GM19035 (cell line): ENCODE results near the gene RIPOR3.

Experiments
- ATAC-seq: cut with Tn5 transposase; IDR thresholded peaks from one replicate; pipeline ENCODE4 v1.9.1; 2021; ENCODE audit not compliant: unreplicated experiment

Gene RIPOR3

GRCh38 chr20:50690650-50691572 lies at the start of gene RIPOR3:
Gene RIPOR3, minus strand, starts transcription at chr20:50691542. Its CDS starts 414 bp downstream, at chr20:50691128.
- ATAC-seq, result no peak

- no peak for ATAC-seq
Observed at GRCh38 chr20:50737352-50737751, 46.0 kb upstream of the RIPOR3 start.

GRCh38 chr20:50735813-50736212 lies 44.5 kb upstream of the RIPOR3 start:
- ATAC-seq, result no peak

DNA sequence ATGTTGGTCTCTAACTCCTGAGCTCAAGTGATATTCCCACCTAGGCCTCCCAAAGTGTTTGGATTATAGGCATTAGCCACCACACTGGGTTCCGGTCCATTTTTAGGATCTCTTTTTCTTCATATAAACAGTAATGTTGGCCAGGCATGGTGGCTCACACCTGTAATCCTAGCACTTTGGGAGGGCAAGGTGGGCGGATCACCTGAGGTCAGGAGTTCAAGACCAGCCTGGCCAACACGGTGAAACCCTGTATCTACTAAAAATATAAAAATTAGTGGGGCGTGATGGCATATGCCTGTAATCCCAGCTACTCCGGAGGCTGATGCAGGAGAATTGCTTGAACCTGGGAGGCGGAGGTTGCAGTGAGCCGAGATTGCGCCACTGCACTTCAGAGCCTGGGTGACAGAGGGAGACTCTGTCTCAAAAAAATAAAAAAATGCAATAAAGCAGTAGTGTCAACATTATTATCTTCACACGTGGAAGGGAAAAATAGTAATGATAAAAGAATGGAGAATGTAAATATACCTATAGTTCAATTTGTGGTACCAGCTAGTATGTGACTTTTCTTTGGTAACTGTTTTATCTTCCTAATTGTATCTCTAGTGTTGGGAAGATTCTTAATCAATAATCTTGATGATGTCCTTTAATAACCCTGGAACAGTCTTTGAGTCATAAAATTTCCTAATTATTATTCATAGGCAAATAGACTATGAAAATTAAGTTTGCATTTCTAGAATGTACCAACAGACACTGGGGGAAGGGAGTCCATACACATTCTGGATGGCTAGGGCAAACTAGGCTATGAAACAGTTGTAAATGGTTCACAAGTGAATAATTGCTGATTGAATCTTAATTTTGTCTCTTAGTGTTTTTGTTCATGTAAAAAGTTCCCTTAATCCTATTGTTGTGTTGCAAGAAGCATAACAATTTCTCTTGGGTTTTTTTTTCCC lies 43.7 kb upstream of the RIPOR3 start:
- no peak for ATAC-seq

DNA sequence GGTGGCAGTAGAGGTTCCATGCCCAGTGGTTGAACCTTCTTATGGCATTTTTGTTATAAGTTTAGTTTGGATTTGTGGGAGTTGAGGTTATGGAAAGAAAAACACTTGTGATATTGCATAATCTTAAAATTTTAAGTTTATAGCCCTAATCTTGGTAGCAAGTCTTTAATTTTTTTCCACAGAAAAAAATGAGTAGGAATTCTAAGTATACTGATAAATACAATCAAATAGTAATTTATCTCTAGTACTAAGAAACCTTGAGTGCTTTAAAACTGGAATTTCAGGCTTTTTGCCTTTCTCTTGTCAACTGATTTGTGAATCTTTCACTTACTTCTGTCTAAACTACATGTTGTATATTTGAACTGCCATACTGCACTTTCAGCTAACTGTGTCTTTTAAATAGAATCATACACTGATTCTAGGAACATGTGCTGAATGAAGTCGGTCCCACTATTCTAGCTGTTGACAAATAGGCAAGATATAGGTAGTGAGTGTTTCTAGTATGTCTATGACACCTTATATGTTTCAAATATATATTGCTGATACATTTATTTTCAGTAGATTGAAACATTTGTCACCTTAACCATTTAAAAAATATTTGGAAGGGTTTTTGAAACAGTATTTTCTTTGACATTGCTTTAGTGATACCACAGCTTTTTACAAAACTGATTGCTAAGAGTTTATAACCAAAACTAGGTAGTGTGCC lies 42.5 kb upstream of the RIPOR3 start:
- ATAC-seq, result no peak

DNA sequence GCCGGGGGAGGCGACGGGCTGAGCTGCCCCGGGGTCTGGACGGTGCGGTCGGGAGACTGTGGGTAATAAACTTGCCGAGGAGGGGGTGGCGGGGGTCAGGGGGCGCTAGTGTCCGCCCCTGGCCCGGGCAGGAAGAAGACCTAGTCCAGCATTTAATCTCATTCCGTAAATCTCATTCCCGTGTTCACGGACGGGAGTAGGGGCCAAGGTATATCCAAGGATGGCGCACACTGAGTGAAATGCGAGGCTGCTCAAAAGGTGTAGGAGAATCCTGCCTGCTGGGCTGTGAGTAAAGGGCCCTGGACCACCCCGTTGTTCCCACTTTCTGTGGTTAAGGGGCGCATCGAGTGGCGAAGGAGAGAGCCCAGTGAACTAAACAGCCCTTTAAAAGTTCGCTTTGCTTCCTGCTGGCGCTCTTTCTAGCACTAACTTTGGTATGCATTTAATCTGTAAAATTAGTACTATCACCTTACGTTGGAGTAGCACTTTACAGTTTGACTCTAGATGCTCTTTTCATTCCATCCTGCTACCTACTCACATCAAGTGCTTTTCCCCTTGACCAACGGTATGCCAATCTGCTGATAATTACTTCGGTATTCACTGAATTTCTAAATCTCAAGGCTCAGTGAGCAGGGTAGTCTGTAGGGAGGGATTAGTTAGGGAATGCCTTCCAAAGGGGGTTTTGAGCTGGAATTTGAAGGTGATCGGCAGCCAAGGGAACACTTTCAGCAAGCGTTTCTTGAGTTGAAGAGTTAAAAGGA lies 40.8 kb upstream of the RIPOR3 start:
- ATAC-seq, result no peak

DNA sequence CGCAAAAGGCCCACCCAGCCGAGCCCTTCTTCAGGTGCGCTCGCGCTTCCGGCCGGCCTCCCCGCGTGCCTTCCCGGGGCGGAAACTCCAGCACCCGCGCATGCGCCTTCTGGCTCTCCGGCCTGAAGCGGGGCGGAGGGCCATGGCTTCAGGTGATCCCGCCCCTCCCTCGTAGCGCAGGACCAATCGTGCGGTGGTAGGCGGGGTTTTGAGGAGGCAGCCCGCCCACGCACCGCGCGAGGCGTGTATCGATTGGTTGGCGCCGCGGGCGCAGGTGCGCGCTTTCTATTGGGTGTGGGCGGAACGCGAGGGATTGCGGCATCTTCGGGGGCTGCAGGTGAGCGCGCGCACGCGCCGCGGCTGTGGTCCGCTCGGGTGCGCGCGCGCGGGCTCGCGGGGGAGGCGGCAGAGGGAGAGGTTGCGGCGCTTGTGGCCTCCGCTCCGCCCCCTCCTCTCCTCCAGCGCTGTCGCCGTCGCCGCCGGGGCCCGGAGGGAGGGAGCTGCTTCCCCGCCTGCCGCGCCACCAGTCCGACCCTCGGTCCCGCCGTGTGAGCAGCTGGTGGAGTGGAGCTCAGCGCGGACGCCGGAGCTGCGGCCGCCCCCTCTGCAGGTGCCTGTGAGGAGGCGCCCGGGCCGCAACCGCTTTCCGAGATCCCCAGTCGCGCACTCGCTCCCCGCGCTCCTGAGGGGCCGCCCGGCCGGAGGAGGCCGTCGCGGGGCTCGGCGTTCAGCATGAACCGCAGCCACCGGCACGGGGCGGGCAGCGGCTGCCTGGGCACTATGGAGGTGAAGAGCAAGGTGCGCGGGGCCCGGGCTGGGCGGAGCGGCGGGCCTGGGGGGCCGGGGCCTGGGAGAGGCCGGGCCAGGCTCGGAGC lies 40.0 kb upstream of the RIPOR3 start, which contains the start of gene PARD6B:
Gene PARD6B, plus strand, starts transcription at position 526 of the 875 bp plus-strand sequence. Its CDS starts 207 bp downstream, at position 733.
- ATAC-seq, result peak; percentile 91

GRCh38 chr20:50730765-50731054 lies 39.4 kb upstream of the RIPOR3 start:
- no peak for ATAC-seq

DNA sequence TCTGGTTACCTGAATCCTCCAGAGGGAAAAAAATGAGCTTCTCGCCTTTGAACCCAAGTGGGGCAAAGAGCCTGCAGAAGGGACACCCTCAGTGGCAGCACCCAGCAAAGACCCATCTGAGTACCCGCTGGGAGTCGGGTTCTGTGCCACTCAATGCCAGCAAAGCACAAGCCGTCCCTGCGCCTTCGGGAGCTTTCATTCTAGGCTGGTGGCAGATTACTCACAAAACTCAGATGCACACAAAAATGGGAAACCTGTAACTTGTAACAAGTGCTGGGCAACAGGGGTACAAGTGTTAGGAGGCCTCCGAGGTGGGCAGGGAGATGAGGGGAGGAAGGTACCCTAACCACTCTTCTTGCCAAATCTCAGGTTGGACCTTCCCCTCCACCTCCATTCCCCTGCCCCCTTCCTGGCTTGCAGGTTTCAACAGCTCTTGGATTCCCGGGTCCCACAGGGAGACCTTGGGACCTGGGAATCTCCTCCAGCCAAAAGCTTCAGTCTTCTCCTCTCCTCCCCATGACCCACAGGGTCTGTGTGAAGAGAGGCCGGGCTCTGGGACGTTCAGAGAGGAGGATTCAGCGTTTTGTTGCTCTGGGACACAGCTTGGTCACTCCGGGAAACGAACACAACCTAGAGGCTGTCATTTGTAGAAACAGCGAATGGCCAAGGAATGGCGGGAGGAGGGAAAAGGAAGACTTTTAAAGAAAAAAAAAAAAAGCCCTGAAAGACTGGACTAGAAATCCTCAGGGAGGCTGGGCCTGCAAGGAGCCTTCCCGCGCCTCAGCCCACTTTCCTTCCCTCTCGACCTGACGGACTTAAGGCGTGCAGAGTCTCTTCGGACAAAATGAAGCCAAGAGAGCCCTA lies 38.8 kb upstream of the RIPOR3 start:
- no peak for ATAC-seq

DNA sequence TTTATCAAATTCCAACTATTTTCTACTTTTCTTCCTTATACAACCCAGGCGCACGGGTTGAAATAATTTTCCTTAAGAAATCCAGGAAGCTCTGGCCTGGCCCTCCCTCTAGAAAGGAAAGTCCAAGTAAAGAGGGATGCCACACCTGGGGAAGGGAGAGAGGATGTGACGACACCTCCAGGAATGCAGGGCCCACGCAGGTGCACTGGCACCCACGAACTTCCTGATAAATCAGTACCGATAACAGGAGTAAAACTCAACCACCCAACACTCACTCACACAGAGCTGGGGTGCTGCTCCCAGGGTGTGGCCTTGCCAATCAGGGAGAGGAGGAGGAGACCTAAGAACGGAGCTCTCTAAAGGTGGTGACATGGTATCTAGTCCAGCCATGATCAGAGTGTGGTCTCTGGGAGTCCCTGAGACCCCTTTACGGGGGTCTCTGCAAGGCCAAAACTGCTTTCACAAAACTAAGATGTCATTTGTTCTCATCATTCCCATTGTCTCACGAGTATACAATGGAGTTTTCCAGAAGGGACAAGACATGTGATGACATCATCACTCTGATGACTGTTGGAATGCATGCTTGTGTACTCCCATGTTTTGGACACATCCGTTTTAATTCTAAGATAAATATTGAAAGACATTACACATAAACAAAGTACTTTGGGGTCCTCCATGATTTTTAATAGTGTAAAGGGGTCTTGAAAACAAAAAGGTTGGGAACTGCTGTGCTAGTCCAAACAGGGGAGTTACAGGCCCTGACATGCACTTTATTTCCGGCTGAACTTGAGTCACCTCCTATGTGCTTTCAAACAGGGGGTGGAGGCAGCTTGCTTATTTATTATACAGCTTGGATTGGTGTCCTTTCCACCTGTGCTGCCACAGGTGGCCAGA lies 37.9 kb upstream of the RIPOR3 start:
- no peak for ATAC-seq

- no peak for ATAC-seq
Observed at GRCh38 chr20:50728486-50728980, 37.2 kb upstream of the RIPOR3 start.

GRCh38 chr20:50727792-50728485 lies 36.6 kb upstream of the RIPOR3 start:
- ATAC-seq, result no peak

- no peak for ATAC-seq
Observed at GRCh38 chr20:50726955-50727791, 35.8 kb upstream of the RIPOR3 start.

GRCh38 chr20:50725724-50726005 lies 34.3 kb upstream of the RIPOR3 start:
- ATAC-seq, result no peak

GRCh38 chr20:50724851-50725723 lies 33.7 kb upstream of the RIPOR3 start:
- no peak for ATAC-seq
